Bronchial epithelial cell (primary cell): ENCODE measurements around the gene DSCAML1. TPM values are rescaled to one million over a fixed set of nuclear protein-coding genes. Genes with fewer than 3 reads are reported as not detected.

Experiments
- DNase-seq: peaks from one replicate; pipeline ENCODE4 v3.0.0-alpha.2; 2010; ENCODE audit warnings: low read depth
- FAIRE-seq: peaks from 2 replicates; lab custom pipeline; 2011; peaks lifted over from hg19 to GRCh38; lab: Jason Lieb, UNC
- H3K27me3 ChIP-seq: 2 replicates; pipeline ENCODE4 v1.5.1; 2011; ENCODE audit warnings: low read length; ENCODE audit not compliant: control insufficient read depth, insufficient read depth
- H3K36me3 ChIP-seq: 2 replicates; pipeline ENCODE4 v1.5.1; 2011; ENCODE audit warnings: low read length; ENCODE audit not compliant: control insufficient read depth, insufficient read depth
- H3K4me3 ChIP-seq: 2 replicates; pipeline ENCODE4 v1.5.1; 2011; ENCODE audit warnings: mild to moderate bottlenecking, low read depth, low read length, control low read depth
- CTCF ChIP-seq: IDR thresholded peaks from 2 replicates; pipeline ENCODE4 v1.5.1; 2011; ENCODE audit warnings: mild to moderate bottlenecking, moderate library complexity, low read length, control low read depth, inconsistent platforms; ENCODE audit not compliant: insufficient read depth, severe bottlenecking
- total RNA-seq: library from RNA; depleted of rRNA; stranded (reverse); fragments of >200 nt; gene quantifications from 2 replicates; pipeline ENCODE4 v1.2.1, GENCODE V29; 2014

Gene DSCAML1
- total RNA-seq, 1 donor from 2014 or later = under 0.01 TPM

GRCh38 chr11:117686711-117687110 lies 110.3 kb downstream of the DSCAML1 start:
- Histone ChIP-seq H3K4me3 (no peak overlapping the region), H3K36me3 (no peaks in the 10 kb centered on the region), H3K27me3 (no peaks in the 10 kb centered on the region)
- no peak for FAIRE-seq
- DNase-seq = peak; percentile 6
- no peak for TF ChIP-seq CTCF

GRCh38 chr11:117685566-117685965 lies 111.5 kb downstream of the DSCAML1 start:
- DNase-seq (no peak), FAIRE-seq (no peak)
- no peaks in the 10 kb centered on the region for H3K27me3 ChIP-seq

GRCh38 chr11:117684731-117685130 lies 112.3 kb downstream of the DSCAML1 start:
- Histone ChIP-seq H3K27me3 (no peaks in the 10 kb centered on the region), H3K36me3 (no peaks in the 10 kb centered on the region), H3K4me3 (no peak overlapping the region)
- DNase-seq (no peak), FAIRE-seq (peak; percentile 13)
- no peak for TF ChIP-seq CTCF

More at GRCh38 chr11:117685566-117685965, 111.5 kb downstream of the DSCAML1 start:
- TF ChIP-seq CTCF = no peak
- H3K4me3 ChIP-seq = no peak overlapping the region
- no peaks in the 10 kb centered on the region for H3K36me3 ChIP-seq

- TF ChIP-seq CTCF = no peak
- DNase-seq = no peak
- Histone ChIP-seq H3K4me3 (no peak overlapping the region), H3K36me3 (no peaks in the 10 kb centered on the region), H3K27me3 (no peaks in the 10 kb centered on the region)
- FAIRE-seq = no peak
Observed at GRCh38 chr11:117684111-117684510, 112.9 kb downstream of the DSCAML1 start.

GRCh38 chr11:117681438-117681837 lies 115.6 kb downstream of the DSCAML1 start:
- no peak for TF ChIP-seq CTCF
- Histone ChIP-seq H3K27me3 (peaks cover 2% of the 10 kb centered on the region), H3K4me3 (no peak overlapping the region), H3K36me3 (no peaks in the 10 kb centered on the region)
- DNase-seq (no peak), FAIRE-seq (no peak)

- FAIRE-seq (no peak), DNase-seq (no peak)
- no peak for TF ChIP-seq CTCF
- H3K4me3 ChIP-seq = no peak overlapping the region
- H3K36me3 ChIP-seq = no peaks in the 10 kb centered on the region
- peaks cover 4% of the 10 kb centered on the region for H3K27me3 ChIP-seq
Observed at GRCh38 chr11:117679461-117679860, 117.6 kb downstream of the DSCAML1 start.
